GM12891 (cell line): ENCODE data around the gene PCDHB7.
A peak's percentile ranks its signal among the peaks of the same experiment; 100 is the strongest.
"Not testable (repeated sequence)": the region's sequence is repeated elsewhere in the genome, so short reads cannot be mapped to it uniquely, and the experiment has no call there.

Experiments
- DNase-seq: peaks from one replicate; pipeline ENCODE4 v3.0.0; 2011; ENCODE audit warnings: low spot score; ENCODE audit not compliant: insufficient read length
- FAIRE-seq: peaks from 2 replicates; lab custom pipeline; 2011; peaks lifted over from hg19 to GRCh38; lab: Jason Lieb, UNC
- PAX5 ChIP-seq: IDR thresholded peaks from 2 replicates; pipeline ENCODE4 v1.6.1; 2011; ENCODE audit warnings: low read length, moderate library complexity, mild to moderate bottlenecking; ENCODE audit not compliant: insufficient read depth, severe bottlenecking
- POLR2A ChIP-seq: IDR thresholded peaks from 2 replicates; pipeline ENCODE4 v1.6.1; 2011; ENCODE audit warnings: low read depth, low read length, control low read depth
- POLR2AphosphoS5 ChIP-seq: IDR thresholded peaks from 2 replicates; pipeline ENCODE4 v1.6.1; 2011; ENCODE audit warnings: low read depth, low read length, control low read depth
- POU2F2 ChIP-seq: IDR thresholded peaks from 2 replicates; pipeline ENCODE4 v1.6.1; 2011; ENCODE audit warnings: low read depth, mild to moderate bottlenecking, control low read depth, low read length, moderate library complexity
- SPI1 ChIP-seq: IDR thresholded peaks from 2 replicates; pipeline ENCODE4 v1.6.1; 2011; ENCODE audit warnings: low read depth, low read length, control low read depth
- TAF1 ChIP-seq: IDR thresholded peaks from 2 replicates; pipeline ENCODE4 v1.6.1; 2011; ENCODE audit warnings: low read depth, low read length, control low read depth

PCDHB7 gene

DNA sequence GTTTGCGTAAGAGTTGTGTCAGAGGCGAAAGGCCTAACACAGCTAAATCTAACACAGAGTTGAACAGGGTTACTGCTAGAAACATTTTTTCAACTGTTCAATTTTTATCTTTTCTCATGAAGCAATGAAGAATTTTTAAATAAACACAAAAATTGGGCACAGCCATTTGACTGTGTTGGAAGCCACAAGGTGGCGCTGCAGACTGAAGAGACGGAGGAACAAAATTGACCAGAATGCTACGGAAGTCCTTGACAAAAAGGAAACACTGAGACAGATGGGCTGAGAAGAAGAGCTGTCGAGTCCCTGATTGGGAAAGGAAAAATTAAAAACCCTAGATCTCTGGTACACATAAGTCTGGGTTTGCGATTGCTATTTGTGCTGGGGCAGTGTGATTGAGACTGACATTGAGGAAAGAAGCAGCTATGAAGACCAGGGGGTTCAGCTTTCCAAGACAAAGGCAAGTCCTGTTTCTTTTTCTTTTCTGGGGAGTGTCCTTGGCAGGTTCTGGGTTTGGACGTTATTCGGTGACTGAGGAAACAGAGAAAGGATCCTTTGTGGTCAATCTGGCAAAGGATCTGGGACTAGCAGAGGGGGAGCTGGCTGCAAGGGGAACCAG, 14.6 kb downstream of the PCDHB7 start, which contains the start of gene PCDHB9:
Gene PCDHB9, plus strand, starts transcription at position 265 of the 616 bp plus-strand sequence. Its CDS starts 158 bp downstream, at position 423.
- no peak for TF ChIP-seq PAX5
- no peak for FAIRE-seq
- no peak for DNase-seq

DNA sequence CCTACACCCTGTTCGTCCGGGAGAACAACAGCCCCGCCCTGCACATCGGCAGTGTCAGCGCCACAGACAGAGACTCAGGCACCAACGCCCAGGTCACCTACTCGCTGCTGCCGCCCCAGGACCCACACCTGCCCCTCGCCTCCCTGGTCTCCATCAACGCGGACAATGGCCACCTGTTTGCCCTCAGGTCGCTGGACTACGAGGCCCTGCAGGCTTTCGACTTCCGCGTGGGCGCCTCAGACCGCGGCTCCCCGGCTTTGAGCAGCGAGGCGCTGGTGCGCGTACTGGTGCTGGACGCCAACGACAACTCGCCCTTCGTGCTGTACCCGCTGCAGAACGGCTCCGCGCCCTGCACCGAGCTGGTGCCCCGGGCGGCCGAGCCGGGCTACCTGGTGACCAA, 16.2 kb downstream of the PCDHB7 start:
- FAIRE-seq, DNase-seq: not testable (repeated sequence)

DNA sequence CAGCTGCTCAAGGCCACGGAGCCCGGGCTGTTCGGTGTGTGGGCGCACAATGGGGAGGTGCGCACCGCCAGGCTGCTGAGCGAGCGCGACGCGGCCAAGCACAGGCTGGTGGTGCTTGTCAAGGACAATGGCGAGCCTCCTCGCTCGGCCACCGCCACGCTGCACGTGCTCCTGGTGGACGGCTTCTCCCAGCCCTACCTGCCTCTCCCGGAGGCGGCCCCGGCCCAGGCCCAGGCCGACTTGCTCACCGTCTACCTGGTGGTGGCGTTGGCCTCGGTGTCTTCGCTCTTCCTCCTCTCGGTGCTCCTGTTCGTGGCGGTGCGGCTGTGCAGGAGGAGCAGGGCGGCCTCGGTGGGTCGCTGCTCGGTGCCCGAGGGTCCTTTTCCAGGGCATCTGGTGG, 16.7 kb downstream of the PCDHB7 start:
- FAIRE-seq = not testable (repeated sequence)

DNA sequence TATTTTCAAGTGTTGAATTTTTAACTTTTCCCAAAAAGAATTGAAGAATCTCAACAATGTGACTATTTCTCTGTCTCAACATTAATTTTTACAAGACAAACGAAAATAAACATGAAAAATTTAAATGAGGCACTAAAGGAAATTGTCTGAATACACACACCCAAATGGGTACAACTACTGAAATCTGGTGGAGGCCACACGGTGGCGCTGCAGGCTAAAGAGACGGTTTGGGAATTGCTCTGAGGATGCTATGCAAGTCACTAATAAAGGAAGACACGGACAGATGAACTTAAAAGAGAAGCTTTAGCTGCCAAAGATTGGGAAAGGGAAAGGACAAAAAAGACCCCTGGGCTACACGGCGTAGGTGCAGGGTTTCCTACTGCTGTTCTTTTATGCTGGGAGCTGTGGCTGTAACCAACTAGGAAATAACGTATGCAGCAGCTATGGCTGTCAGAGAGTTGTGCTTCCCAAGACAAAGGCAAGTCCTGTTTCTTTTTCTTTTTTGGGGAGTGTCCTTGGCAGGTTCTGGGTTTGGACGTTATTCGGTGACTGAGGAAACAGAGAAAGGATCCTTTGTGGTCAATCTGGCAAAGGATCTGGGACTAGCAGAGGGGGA, 19.8 kb downstream of the PCDHB7 start, which contains the start of gene PCDHB10:
Gene PCDHB10, plus strand, starts transcription at position 244 of the 616 bp plus-strand sequence. Its CDS starts 200 bp downstream, at position 444.
- TF ChIP-seq POLR2A = no peak
- TF ChIP-seq SPI1 = no peak
- no peak for TF ChIP-seq POLR2AphosphoS5
- TF ChIP-seq POU2F2 = no peak
- TF ChIP-seq PAX5 = no peak
- no peak for TF ChIP-seq TAF1
- DNase-seq (no peak), FAIRE-seq (no peak)

More for the DNA sequence above, 16.7 kb downstream of the PCDHB7 start:
- not testable (repeated sequence) for DNase-seq

DNA sequence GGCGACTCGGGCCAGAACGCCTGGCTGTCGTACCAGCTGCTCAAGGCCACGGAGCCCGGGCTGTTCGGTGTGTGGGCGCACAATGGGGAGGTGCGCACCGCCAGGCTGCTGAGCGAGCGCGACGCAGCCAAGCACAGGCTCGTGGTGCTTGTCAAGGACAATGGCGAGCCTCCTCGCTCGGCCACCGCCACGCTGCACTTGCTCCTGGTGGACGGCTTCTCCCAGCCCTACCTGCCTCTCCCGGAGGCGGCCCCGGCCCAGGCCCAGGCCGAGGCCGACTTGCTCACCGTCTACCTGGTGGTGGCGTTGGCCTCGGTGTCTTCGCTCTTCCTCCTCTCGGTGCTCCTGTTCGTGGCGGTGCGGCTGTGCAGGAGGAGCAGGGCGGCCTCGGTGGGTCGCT, 21.9 kb downstream of the PCDHB7 start:
- DNase-seq, FAIRE-seq: not testable (repeated sequence)

DNA sequence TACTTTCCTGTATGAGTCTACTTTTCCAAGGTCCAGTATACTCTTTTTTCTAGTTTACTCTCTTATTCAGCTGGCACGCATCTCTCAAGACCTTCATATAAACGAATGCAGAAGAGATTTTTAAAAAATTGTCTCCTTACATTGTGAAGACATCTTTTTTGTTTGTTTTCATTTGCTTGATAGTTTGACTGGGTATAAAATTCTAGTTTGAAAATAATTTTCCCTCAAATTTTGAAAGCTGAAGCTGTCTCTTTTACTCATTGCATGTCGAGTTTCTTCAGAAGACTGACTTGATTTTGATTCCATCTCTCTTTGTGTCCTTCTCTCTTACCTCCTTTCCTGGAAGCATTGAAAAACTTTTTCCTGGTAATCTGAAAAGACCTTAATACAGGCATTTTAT, 23.9 kb downstream of the PCDHB7 start:
- FAIRE-seq = no peak
- TF ChIP-seq TAF1 (no peak), SPI1 (no peak), POLR2A (no peak), POU2F2 (no peak), PAX5 (no peak), POLR2AphosphoS5 (no peak)
- DNase-seq = no peak

DNA sequence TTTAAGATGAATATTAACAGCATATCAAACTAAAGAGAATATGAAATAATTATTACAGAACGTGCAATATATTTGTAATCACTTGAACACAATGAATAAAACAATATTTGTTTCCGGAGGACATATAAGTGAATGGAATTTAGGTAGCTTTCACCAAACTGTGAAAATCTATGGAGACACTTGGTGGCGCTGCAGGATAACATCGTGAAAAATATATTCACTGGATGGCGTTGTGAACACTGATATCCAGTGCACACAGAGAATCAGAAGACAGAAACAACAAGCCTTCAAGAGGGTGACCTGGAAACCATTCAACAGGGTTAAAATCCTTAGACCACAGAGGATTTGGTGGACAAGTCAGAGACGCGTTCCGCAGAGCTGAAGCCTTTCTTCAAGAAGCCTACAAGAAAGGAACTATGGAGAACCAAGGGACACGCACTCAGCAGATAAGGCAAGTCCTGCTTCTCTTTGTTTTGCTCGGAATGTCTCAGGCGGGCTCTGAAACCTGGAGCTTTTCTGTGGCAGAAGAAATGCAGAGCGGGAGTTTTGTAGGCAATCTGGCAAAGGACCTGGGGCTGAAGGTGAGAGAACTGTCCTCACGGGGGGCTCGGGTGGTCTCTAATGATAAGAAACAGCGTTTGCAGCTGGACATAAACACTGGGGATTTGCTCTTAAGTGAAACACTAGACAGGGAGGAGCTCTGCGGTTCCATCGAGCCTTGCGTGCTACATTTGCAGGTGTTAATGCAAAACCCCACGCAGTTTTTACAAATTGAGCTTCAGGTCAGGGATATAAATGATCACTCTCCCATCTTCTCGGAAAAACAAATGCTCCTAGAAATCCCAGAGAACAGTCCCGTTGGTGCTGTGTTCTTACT, 27.2 kb downstream of the PCDHB7 start, which contains the start of gene PCDHB11:
Gene PCDHB11, plus strand, starts transcription at position 269 of the 877 bp plus-strand sequence. Its CDS starts 148 bp downstream, at position 417.
- TF ChIP-seq POU2F2 = no peak
- no peak for TF ChIP-seq POLR2AphosphoS5
- TF ChIP-seq PAX5 = no peak
- no peak for TF ChIP-seq SPI1
- TF ChIP-seq POLR2A = no peak
- no peak for TF ChIP-seq TAF1
- DNase-seq (no peak), FAIRE-seq (no peak)

DNA sequence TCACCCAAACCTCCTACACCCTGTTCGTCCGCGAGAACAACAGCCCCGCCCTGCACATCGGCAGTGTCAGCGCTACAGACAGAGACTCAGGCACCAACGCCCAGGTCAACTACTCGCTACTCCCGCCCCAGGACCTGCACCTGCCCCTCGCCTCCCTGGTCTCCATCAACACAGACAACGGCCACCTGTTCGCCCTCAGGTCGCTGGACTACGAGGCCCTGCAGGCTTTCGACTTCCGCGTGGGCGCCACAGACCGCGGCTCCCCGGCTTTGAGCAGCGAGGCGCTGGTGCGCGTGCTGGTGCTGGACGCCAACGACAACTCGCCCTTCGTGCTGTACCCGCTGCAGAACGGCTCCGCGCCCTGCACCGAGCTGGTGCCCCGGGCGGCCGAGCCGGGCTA, 28.7 kb downstream of the PCDHB7 start:
- FAIRE-seq, DNase-seq: not testable (repeated sequence)

DNA sequence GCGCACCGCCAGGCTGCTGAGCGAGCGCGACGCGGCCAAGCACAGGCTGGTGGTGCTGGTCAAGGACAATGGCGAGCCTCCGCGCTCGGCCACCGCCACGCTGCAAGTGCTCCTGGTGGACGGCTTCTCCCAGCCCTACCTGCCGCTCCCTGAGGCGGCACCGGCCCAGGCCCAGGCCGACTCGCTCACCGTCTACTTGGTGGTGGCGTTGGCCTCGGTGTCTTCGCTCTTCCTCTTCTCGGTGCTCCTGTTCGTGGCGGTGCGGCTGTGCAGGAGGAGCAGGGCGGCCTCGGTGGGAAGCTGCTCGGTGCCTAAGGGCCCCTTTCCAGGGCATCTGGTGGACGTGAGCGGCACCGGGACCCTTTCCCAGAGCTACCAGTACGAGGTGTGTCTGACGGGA, 29.2 kb downstream of the PCDHB7 start:
- FAIRE-seq, DNase-seq: not testable (repeated sequence)

DNA sequence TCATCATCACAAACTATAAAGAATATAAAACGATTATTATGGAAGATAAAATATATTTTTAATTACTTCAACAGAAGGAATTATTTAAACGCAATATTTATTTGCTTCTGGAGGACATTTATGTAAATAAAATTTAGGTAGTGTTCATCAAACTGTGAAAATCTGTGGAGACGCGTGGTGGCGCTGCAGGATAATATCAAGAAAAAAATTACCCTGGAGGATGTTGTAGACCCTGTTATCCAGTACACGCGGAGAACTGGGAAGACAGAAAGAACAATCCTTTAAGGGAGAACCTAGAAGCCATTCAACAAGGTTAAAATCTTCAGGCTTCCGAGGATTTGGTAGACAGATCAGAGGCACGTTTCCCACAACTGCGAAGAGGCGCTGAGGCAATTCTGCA, 36.0 kb downstream of the PCDHB7 start, which contains the start of gene PCDHB12:
Gene PCDHB12, plus strand, starts transcription at position 242 of the 400 bp plus-strand sequence. CDS start 189 bp downstream, outside the sequence.
- FAIRE-seq = no peak
- DNase-seq = no peak
- no peak for TF ChIP-seq SPI1
- no peak for TF ChIP-seq TAF1
- no peak for TF ChIP-seq POLR2AphosphoS5
- TF ChIP-seq PAX5 = no peak
- no peak for TF ChIP-seq POU2F2
- no peak for TF ChIP-seq POLR2A

DNA sequence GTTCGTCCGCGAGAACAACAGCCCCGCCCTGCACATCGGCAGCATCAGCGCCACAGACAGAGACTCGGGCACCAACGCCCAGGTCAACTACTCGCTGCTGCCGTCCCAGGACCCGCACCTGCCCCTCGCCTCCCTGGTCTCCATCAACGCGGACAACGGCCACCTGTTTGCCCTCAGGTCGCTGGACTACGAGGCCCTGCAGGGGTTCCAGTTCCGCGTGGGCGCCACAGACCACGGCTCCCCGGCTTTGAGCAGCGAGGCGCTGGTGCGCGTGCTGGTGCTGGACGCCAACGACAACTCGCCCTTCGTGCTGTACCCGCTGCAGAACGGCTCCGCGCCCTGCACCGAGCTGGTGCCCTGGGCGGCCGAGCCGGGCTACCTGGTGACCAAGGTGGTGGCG, 37.8 kb downstream of the PCDHB7 start:
- DNase-seq, FAIRE-seq: not testable (repeated sequence)

DNA sequence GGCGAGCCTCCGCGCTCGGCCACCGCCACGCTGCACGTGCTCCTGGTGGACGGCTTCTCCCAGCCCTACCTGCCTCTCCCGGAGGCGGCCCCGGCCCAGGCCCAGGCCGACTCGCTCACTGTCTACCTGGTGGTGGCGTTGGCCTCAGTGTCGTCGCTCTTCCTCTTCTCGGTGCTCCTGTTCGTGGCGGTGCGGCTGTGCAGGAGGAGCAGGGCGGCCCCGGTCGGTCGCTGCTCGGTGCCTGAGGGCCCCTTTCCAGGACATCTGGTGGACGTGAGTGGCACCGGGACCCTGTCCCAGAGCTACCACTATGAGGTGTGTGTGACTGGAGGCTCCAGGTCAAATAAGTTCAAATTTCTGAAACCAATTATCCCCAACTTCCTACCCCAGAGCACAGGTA, 38.4 kb downstream of the PCDHB7 start:
- not testable (repeated sequence) for DNase-seq, FAIRE-seq

DNA sequence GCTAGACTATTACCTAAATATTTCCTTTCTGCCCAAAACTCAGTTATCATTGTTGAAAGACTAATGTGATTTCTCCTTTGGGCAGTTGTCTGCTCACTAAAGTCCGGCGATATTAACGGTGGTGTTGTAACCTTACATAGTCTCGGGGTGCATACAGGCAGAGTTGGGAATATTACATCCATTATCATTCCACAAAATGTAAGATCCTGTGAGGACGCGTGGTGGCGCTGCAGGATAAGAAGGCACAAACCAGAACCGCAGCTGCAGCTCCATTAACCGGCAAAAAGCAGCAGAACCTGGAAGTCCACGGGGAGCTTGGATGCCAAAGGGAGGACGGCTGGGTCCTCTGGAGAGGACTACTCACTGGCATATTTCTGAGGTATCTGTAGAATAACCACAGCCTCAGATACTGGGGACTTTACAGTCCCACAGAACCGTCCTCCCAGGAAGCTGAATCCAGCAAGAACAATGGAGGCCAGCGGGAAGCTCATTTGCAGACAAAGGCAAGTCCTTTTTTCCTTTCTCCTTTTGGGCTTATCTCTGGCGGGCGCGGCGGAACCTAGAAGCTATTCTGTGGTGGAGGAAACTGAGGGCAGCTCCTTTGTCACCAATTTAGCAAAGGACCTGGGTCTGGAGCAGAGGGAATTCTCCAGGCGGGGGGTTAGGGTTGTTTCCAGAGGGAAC, 41.4 kb downstream of the PCDHB7 start, which contains the start of gene PCDHB13:
Gene PCDHB13, plus strand, starts transcription at position 264 of the 684 bp plus-strand sequence. Its CDS starts 205 bp downstream, at position 469.
- DNase-seq, FAIRE-seq: not testable (repeated sequence)

DNA sequence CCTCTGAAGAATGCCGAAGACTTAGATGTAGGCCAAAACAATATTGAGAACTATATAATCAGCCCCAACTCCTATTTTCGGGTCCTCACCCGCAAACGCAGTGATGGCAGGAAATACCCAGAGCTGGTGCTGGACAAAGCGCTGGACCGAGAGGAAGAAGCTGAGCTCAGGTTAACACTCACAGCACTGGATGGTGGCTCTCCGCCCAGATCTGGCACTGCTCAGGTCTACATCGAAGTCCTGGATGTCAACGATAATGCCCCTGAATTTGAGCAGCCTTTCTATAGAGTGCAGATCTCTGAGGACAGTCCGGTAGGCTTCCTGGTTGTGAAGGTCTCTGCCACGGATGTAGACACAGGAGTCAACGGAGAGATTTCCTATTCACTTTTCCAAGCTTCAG, 42.1 kb downstream of the PCDHB7 start:
- not testable (repeated sequence) for DNase-seq
- FAIRE-seq = peak; percentile 74

DNA sequence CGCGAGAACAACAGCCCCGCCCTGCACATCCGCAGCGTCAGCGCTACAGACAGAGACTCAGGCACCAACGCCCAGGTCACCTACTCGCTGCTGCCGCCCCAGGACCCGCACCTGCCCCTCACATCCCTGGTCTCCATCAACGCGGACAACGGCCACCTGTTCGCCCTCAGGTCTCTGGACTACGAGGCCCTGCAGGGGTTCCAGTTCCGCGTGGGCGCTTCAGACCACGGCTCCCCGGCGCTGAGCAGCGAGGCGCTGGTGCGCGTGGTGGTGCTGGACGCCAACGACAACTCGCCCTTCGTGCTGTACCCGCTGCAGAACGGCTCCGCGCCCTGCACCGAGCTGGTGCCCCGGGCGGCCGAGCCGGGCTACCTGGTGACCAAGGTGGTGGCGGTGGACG, 43.1 kb downstream of the PCDHB7 start:
- DNase-seq, FAIRE-seq: not testable (repeated sequence)
